COLO668 (cell line): ENCODE data around the gene CLDND2.
"Not testable (repeated sequence)": the region's sequence is repeated elsewhere in the genome, so short reads cannot be mapped to it uniquely, and the experiment has no call there.

Experiments used
- DNase-seq: peaks from one replicate; lab custom pipeline; 2025; ENCODE audit not compliant: unreplicated experiment; lab: John Stamatoyannopoulos, UW

Gene CLDND2

GRCh38 chr19:51368366-51369282, at the start of gene CLDND2:
CLDND2 (minus strand) TSS chr19:51369003; CDS start chr19:51368577, 426 bp downstream.
- DNase-seq: no peak

DNA sequence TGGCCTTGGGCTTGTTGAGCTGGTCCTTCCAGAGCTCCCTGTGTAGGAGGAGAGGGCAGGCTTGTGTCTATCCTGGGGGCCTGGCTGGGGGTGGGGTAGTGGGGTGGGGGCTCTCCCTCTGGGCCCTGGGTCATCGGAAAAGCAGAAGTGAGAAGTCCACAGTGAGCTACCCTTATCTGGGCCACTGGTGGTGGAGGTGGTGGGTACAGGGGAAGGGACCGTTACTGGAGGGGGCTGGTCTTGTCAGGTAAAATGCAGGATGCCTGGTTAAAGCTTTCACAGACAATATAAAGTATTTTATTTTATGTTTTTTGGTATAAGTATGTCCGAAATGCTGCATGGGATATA, 49.0 kb upstream of the CLDND2 start:
- DNase-seq: no peak

DNA sequence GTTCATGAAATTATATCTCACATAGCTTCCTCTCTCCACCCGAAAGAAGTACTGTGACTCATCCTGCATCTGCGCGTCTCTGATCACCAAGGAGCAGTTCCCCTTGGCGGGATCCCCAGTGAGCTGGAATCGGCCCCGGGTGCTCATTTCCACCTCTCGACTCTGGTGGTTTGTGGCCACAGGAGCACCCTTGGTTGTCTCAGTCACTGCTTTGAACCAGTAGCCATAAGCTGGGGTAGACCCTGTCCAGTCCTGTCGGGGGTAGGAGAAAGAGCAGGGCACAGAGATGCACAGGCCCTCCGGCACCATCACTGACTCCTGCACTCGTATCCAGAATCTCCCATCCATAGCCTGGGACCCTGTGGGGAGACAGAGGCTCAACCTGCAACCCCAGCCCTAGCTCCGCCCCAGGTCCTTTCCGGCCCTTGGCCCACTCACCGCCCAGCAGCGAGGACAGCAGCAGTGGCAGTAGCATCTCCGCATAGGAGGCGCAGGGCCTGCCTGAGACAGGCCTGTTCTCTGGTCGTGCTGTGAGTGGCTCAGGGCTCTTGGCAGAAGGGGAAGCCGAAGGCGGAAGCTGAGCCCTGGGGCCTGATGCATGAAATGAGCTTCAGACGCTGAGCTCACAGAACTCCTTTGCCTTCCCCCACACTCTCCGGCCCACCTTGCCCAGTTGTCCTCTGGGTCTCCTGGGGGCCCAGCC, 48.5 kb upstream of the CLDND2 start, which contains the start of gene SIGLEC10:
Gene SIGLEC10, minus strand, starts transcription at position 536 of the 703 bp plus-strand sequence. Its CDS starts 61 bp downstream, at position 475.
- no peak for DNase-seq

DNA sequence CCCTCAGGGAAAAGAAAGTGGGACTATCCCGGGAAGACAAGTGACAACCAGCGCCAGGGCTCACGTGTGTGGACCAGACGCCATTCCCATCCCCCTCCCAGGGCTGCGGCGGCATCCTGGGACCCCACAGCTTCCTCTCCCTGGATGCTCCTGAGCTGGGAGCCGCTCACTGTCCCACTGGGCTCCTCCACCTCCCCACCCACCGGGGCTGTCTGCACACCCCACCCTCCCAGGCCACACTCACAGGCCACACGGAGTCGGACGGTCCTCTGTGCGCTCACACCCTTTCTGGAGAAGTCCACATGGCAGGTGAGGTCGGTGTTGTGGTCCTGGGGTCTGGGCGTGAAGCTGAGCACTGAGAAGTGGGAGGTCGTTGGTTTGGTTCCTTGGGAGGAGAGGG, 47.6 kb upstream of the CLDND2 start:
- not testable (repeated sequence) for DNase-seq

DNA sequence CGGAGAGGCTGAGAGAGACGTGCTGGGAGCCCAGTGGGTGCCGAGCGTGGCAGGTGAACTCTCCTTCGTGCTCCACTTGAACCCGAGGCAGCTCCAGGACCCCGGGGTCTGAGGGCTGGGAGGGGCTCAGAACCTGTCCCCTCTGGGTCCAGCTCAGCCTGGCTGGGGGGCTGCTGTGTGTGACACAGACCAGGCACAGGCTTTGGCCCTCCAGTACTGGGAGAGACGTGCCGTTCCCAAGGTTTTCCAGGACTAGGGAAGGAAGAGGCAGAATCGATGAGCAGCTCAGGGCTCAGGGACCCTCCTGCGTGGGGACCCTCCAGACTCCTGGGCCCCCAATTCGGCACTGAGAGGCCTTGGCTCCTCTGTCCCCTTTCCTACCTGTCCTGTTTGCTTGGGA, 46.4 kb upstream of the CLDND2 start:
- no peak for DNase-seq

DNA sequence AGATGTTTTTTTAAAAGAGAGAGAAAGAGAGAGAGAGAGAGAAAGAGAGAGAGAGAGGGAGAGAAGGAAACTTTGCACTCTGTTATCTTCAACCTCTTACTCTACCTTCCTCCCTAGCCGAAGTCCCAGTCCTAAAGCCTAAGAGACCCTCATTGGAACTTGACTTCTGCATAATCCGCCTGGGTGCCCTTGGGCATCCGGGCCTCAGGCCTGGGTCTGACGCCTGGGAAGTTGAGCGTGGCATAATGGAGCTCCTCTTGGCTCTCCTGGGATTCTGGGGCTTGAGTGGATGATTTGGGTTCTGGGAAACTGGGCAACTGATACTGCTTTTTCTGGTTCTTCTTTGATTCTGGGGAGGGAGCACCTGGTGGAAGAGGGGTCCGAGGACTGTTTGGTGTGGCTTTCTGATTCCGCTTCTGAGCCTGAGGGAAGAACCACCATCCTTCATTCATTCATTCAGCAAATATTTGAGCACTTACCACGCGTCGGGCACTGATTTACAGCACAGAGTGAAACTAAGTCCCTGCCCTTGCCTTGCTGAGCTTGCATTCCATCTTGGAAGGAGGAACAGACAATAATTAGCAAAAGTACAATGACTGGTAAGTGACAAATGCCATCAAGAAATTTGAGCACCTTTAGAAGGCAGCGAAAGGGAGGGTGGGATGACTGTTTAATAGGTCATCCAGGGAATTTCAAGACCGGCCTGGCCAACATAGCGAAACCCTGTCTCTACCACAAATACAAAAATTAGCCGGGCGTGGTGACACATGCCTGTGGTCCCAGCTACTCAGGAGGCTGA, 42.3 kb upstream of the CLDND2 start:
- no peak for DNase-seq

DNA sequence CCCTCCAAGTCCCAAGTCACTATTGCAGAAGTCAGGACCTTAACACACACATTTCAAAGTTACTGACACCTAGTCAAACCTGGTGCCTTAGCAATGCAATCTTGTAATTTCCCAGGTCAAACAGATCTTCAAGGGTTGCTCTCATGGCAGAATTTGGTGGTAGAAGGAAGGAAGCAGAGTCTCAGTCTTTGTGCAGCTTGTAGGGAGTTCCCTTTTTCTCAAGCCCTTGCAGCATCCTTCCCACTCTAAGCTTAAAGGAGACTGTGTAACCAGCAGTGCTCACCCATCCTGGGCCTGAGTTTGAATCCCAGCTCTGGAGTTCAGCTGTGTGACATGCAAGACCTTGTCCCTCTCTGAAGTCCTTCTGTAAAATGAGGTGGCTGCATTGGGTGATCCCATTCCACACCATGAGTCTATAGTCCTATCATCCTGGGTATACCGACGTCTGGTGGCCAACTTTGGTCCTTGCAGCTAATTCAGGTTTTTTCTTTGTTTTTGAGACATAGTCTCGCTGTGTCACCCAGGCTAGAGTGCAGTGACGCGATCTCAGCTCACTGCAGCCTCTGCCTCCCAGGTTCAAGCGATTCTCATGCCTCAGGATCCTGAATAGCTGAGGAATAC, 38.8 kb upstream of the CLDND2 start:
- DNase-seq: no peak

- DNase-seq: no peak
Observed at GRCh38 chr19:51402117-51402516, 33.3 kb upstream of the CLDND2 start.

GRCh38 chr19:51399936-51400335, 31.1 kb upstream of the CLDND2 start:
- not testable (repeated sequence) for DNase-seq

DNA sequence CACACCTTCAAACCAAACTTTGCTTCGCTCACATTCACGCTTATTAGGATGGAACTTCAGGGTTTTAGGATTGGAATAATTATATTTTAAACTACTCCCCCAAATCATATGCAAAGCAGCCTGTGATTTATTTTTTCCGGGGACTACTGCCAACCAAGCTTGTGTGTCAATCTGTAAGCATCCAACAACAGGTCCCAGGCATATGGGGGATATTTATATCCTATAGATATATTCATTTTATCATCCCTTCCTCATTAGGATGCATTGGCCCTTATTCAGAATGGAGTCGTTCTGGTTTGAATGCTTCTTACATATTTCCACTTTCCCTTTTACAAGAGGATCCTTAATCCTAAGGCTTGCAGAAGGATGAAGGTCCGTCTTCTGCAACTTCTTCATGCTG, 30.4 kb upstream of the CLDND2 start:
- no peak for DNase-seq

- DNase-seq: no peak
Observed at GRCh38 chr19:51398096-51398704, 29.4 kb upstream of the CLDND2 start.

GRCh38 chr19:51397453-51397852, 28.6 kb upstream of the CLDND2 start:
- not testable (repeated sequence) for DNase-seq

GRCh38 chr19:51396175-51396574, 27.4 kb upstream of the CLDND2 start:
- DNase-seq: no peak

- peak; percentile 67 for DNase-seq
Observed at GRCh38 chr19:51394050-51394836, 25.4 kb upstream of the CLDND2 start.

DNA sequence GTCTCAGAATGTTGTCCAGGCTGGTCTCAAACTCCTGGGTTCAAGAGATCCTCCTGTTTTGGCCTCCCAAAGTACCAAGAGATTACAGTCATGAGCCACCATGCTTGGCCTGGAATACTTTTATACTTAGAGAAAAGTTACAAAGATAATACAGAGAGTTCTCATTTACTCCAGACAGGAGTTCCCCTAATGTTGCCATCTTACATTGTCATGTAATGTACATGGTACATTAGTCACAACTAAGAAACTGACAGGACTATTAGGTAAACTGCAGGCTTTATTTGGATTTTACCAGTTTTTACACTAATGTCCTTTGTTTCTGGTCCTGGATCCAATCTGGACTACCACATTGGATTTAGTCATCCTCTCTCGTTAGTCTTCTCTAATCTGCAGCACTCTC, 23.9 kb upstream of the CLDND2 start:
- no peak for DNase-seq

- DNase-seq: no peak
Observed at GRCh38 chr19:51391073-51391611, 22.3 kb upstream of the CLDND2 start.

GRCh38 chr19:51389143-51389542, 20.3 kb upstream of the CLDND2 start:
- no peak for DNase-seq

DNA sequence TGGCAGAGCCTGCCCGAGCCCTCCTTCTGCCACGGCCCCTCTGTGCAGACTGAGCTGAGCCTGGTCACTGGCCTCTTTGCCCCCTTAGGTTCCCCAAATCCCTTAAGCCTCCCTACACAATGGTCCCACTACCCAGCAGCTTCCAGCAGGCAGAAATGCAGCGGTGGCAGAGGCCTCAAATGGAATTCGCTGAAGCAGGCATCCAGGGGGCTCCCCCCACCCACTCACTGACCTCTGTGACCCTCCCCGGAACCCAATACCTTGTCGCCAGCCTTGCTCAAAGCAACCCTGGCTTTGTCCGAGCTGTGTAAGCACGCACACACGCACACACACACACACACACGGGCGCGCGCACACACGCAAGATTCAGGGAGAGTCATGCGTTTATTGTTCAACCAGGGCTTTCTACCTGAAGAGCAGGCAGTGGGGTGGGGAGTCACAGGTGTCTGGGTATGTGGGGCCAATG, 19.2 kb upstream of the CLDND2 start, which contains the start of gene LIM2:
Gene LIM2, minus strand, starts transcription at position 51 of the 466 bp plus-strand sequence. CDS start 531 bp downstream, outside the sequence.
- no peak for DNase-seq

DNA sequence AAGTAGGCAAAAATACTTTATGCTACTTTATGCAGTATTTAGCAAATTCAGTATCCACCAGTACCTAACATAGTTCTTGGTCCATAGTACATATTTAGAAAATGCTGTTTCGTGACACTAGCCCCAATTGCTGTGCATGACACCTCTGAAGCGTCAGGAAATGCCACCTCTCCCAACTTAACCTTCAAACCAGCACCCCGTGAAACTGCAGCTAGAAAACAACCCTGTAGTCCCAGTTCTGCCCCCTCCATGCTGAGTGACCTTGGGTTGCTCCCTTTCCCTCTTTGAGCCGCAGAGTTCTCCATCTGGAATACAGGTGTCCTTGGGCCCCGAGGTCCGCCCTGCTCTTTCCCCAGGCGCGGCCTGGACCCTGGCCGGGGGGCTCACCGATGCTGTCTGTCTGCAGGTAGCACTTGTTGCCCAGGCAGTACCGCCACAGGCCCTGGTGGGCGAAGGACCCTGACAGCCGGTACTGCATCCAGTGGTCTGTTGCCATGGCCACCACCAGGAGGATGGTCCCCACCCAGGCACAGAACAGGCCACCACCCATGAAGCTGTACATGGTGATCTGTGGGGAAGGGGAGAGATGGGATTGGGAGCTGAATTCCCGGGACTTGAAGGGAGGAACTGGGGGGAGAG, 18.2 kb upstream of the CLDND2 start:
- no peak for DNase-seq
